ENCODE data around the gene SCFD1.

GRCh38 chr14:30620178-30620577 lies 1.9 kb upstream of the SCFD1 start:
- no peak for TF ChIP-seq CTCF (IDR thresholded peaks at IDR 0.05)
- no peak for TF ChIP-seq POLR2A (IDR thresholded peaks at IDR 0.05)
